GM19035 (cell line): ENCODE results near the gene PRDM11.
"Not testable (repeated sequence)": the region's sequence is repeated elsewhere in the genome, so short reads cannot be mapped to it uniquely, and the experiment has no call there.

Experiments
- ATAC-seq: cut with Tn5 transposase; IDR thresholded peaks from one replicate; pipeline ENCODE4 v1.9.1; 2021; ENCODE audit not compliant: unreplicated experiment

Gene PRDM11

GRCh38 chr11:45229401-45230020, 83.1 kb downstream of the PRDM11 start:
- no peak for ATAC-seq

GRCh38 chr11:45232341-45233080, 86.1 kb downstream of the PRDM11 start:
- ATAC-seq, result no peak

- peak; percentile 70 for ATAC-seq
These were observed 86.8 kb downstream of the PRDM11 start for GRCh38 chr11:45233121-45233803.

GRCh38 chr11:45233804-45234170, 87.3 kb downstream of the PRDM11 start:
- no peak for ATAC-seq

- no peak for ATAC-seq
These were observed 88.0 kb downstream of the PRDM11 start for GRCh38 chr11:45234306-45235006.

- no peak for ATAC-seq
These were observed 91.4 kb downstream of the PRDM11 start for GRCh38 chr11:45237711-45238315.

- ATAC-seq, result no peak
These were observed 92.3 kb downstream of the PRDM11 start for GRCh38 chr11:45238724-45239123.

GRCh38 chr11:45239733-45240132, 93.3 kb downstream of the PRDM11 start:
- no peak for ATAC-seq

- ATAC-seq, result no peak
These were observed 97.5 kb downstream of the PRDM11 start for GRCh38 chr11:45243967-45244366.

- ATAC-seq, result no peak
These were observed 99.0 kb downstream of the PRDM11 start for GRCh38 chr11:45245218-45246045.

- no peak for ATAC-seq
These were observed 99.8 kb downstream of the PRDM11 start for GRCh38 chr11:45246241-45246640.

GRCh38 chr11:45247433-45247832, 101.0 kb downstream of the PRDM11 start:
- no peak for ATAC-seq

- no peak for ATAC-seq
These were observed 102.1 kb downstream of the PRDM11 start for GRCh38 chr11:45248501-45249011.

- ATAC-seq, result not testable (repeated sequence)
These were observed 102.9 kb downstream of the PRDM11 start for GRCh38 chr11:45249372-45249771.

- no peak for ATAC-seq
These were observed 103.7 kb downstream of the PRDM11 start for GRCh38 chr11:45250035-45250718.

- ATAC-seq, result no peak
These were observed 105.9 kb downstream of the PRDM11 start for GRCh38 chr11:45252134-45252856.

- ATAC-seq, result no peak
These were observed 106.4 kb downstream of the PRDM11 start for GRCh38 chr11:45252877-45253276.

GRCh38 chr11:45253640-45254039, 107.2 kb downstream of the PRDM11 start:
- no peak for ATAC-seq

- ATAC-seq, result no peak
These were observed 107.6 kb downstream of the PRDM11 start for GRCh38 chr11:45254070-45254469.
